ENCODE results near the gene CAMK4.

GRCh38 chr5:111387361-111387760 lies 163.2 kb downstream of the CAMK4 start:
- no peak for TF ChIP-seq POLR2A (IDR thresholded peaks at IDR 0.05; ENCODE audit: low read depth, low read length)
- no peak for TF ChIP-seq TAF1 (IDR thresholded peaks at IDR 0.05; ENCODE audit: borderline replicate concordance, low read depth, low read length)
- no peak for TF ChIP-seq POLR2AphosphoS5 (IDR thresholded peaks at IDR 0.05; ENCODE audit: low read depth, low read length)
